Neural cell (in vitro differentiated cells): Measurements from ENCODE around the gene ATP11C. TPM values are rescaled to one million over a fixed set of nuclear protein-coding genes. Genes with fewer than 3 reads are reported as not detected.

Experiments used
- H2AFZ ChIP-seq: fragments of 200-600, 300-800 bp; sonication (generic), shearing (Covaris generic); 2 replicates; pipeline ENCODE4 v1.6.0; 2014; ENCODE audit warnings: low read depth, mild to moderate bottlenecking, antibody characterized with exemption, low read length, moderate library complexity
- H3F3A ChIP-seq: fragments of 200-600 bp; shearing (Covaris generic); 2 replicates; pipeline ENCODE4 v1.6.1; 2016; ENCODE audit warnings: mild to moderate bottlenecking, moderate library complexity, mixed read lengths, antibody characterized with exemption, low read length; ENCODE audit not compliant: insufficient read depth, poor library complexity, severe bottlenecking
- H3K27ac ChIP-seq: fragments of 200-600, 300-800 bp; sonication (generic), shearing (Covaris generic); 2 replicates; pipeline ENCODE4 v1.5.1; 2014; ENCODE audit warnings: mild to moderate bottlenecking, low read length, moderate library complexity
- H3K27me3 ChIP-seq: fragments of 300-800, 200-600 bp; sonication (generic), shearing (Covaris generic); 2 replicates; pipeline ENCODE4 v1.6.0; 2014; ENCODE audit warnings: mild to moderate bottlenecking, low read depth, low read length, moderate library complexity; ENCODE audit not compliant: insufficient read depth
- H3K36me3 ChIP-seq: fragments of 300-800, 200-600 bp; sonication (generic), shearing (Covaris generic); 2 replicates; pipeline ENCODE4 v1.5.1; 2014; ENCODE audit warnings: mild to moderate bottlenecking, antibody characterized with exemption, low read length, moderate library complexity; ENCODE audit not compliant: insufficient read depth
- H3K4me2 ChIP-seq: fragments of 300-800, 200-600 bp; sonication (generic), shearing (Covaris generic); 2 replicates; pipeline ENCODE4 v1.6.0; 2014; ENCODE audit warnings: mild to moderate bottlenecking, low read length
- H3K4me3 ChIP-seq: fragments of 300-800, 200-600 bp; sonication (generic), shearing (Covaris generic); 2 replicates; pipeline ENCODE4 v1.5.1; 2014; ENCODE audit warnings: mild to moderate bottlenecking, low read length, moderate library complexity
- H3K79me2 ChIP-seq: fragments of 200-600 bp; shearing (Covaris generic); replicated peaks from 2 replicates; pipeline ENCODE4 v1.6.0; 2014; ENCODE audit warnings: mild to moderate bottlenecking, low read length, moderate library complexity; ENCODE audit not compliant: insufficient read depth
- H3K9ac ChIP-seq: fragments of 300-800, 200-600 bp; sonication (generic), shearing (Covaris generic); 2 replicates; pipeline ENCODE4 v1.6.1; 2016; ENCODE audit warnings: mild to moderate bottlenecking, low read length, mixed read lengths
- H3K9me2 ChIP-seq: fragments of 200-600 bp; shearing (Covaris generic); 2 replicates; pipeline ENCODE4 v1.6.1; 2016; ENCODE audit warnings: mild to moderate bottlenecking, low read length, mixed read lengths; ENCODE audit not compliant: insufficient read depth
- H3K9me3 ChIP-seq: fragments of 200-600, 300-800 bp; sonication (generic), shearing (Covaris generic); 2 replicates; pipeline ENCODE4 v1.6.1; 2016; ENCODE audit warnings: mild to moderate bottlenecking, mixed run types, low read length, moderate library complexity, mixed read lengths
- H4K20me1 ChIP-seq: fragments of 200-600 bp; shearing (Covaris generic); 2 replicates; pipeline ENCODE4 v1.6.1; 2016; ENCODE audit warnings: mild to moderate bottlenecking, mixed run types; ENCODE audit not compliant: insufficient read depth
- EP300 ChIP-seq: fragments of 450-650 bp; conservative IDR thresholded peaks from 2 replicates; pipeline ENCODE4 v1.6.1; 2014; ENCODE audit warnings: antibody characterized with exemption, mild to moderate bottlenecking, moderate library complexity; ENCODE audit not compliant: poor library complexity, severe bottlenecking
- EZH2 ChIP-seq: fragments of 200-600, 300-800 bp; shearing (Covaris generic), sonication (generic); IDR thresholded peaks from 2 replicates; pipeline ENCODE4 v1.6.1; 2014; ENCODE audit warnings: antibody characterized with exemption, low read length, borderline replicate concordance, mild to moderate bottlenecking; ENCODE audit not compliant: insufficient read depth, poor library complexity, severe bottlenecking
- MXI1 ChIP-seq: fragments of 450-650 bp; conservative IDR thresholded peaks from 2 replicates; pipeline ENCODE4 v1.6.1; 2014; ENCODE audit warnings: antibody characterized with exemption, mild to moderate bottlenecking; ENCODE audit not compliant: poor library complexity, severe bottlenecking
- POLR2AphosphoS5 ChIP-seq: IDR thresholded peaks from 2 replicates; pipeline ENCODE4 v1.6.1; 2012
- RAD21 ChIP-seq: fragments of 450-650 bp; conservative IDR thresholded peaks from 2 replicates; pipeline ENCODE4 v1.6.1; 2014; ENCODE audit warnings: antibody characterized with exemption, mild to moderate bottlenecking, moderate library complexity
- SMC3 ChIP-seq: fragments of 450-650 bp; conservative IDR thresholded peaks from 2 replicates; pipeline ENCODE4 v1.6.1; 2014; ENCODE audit warnings: antibody characterized with exemption, mild to moderate bottlenecking, moderate library complexity; ENCODE audit not compliant: poor library complexity
- TAF1 ChIP-seq: IDR thresholded peaks from 2 replicates; pipeline ENCODE4 v1.6.1; 2012; ENCODE audit warnings: low read depth
- polyA plus RNA-seq: library from polyadenylated mRNA; depleted of rRNA; stranded (reverse); fragments of >200 nt; gene quantifications from 2 replicates; pipeline ENCODE4 v1.2.3, GENCODE V29; 2014
- TF ChIP-seq, protein P1 (sequence below): fragments of 450-650 bp; IDR thresholded peaks from 2 replicates; pipeline ENCODE4 v1.5.1; 2014; ENCODE audit warnings: antibody characterized with exemption, mild to moderate bottlenecking, moderate library complexity; ENCODE audit not compliant: poor library complexity, severe bottlenecking
- TF ChIP-seq, protein P2 (sequence below): IDR thresholded peaks from 2 replicates; pipeline ENCODE4 v1.6.1; 2012; ENCODE audit warnings: borderline replicate concordance

ATP11C gene
- polyA plus RNA-seq, 1 donor from 2014 or later, result 111 TPM

DNA sequence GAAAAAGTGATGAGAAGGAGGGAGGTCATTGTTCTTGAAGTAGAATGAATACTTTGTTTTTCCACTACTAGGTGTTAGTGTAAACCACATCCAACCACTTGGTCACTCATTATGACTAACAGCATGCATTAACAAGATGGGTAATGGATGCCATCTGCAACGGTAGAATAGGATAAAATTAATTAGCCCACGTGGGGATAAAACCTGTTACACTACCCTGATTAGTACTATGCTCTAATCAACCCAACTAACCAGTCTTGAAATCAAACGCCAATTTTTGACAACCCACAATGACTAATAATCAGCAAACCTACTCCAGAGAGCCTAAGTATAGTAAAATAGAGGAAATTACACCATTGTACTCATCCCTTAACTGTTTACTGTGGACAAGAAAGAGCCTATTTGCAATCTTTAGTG lies 131.4 kb downstream of the ATP11C start:
- Histone ChIP-seq H4K20me1 (no peaks in the 10 kb centered on the region), H3K4me3 (no peak overlapping the region), H3K9ac (no peak overlapping the region), H3K9me3 (no peaks in the 10 kb centered on the region), H3F3A (no peaks in the 10 kb centered on the region), H3K27ac (no peak overlapping the region), H3K9me2 (no peaks in the 10 kb centered on the region), H2AFZ (no peak overlapping the region), H3K79me2 (no peaks in the 10 kb centered on the region), H3K4me2 (no peak overlapping the region), H3K36me3 (no peaks in the 10 kb centered on the region), H3K27me3 (no peaks in the 10 kb centered on the region)
- TF ChIP-seq SMC3 (no peak), EZH2 (no peak), EP300 (no peak), RAD21 (no peak), MXI1 (no peak), POLR2AphosphoS5 (no peak), TAF1 (no peak)
- TF ChIP-seq, protein P1, sequence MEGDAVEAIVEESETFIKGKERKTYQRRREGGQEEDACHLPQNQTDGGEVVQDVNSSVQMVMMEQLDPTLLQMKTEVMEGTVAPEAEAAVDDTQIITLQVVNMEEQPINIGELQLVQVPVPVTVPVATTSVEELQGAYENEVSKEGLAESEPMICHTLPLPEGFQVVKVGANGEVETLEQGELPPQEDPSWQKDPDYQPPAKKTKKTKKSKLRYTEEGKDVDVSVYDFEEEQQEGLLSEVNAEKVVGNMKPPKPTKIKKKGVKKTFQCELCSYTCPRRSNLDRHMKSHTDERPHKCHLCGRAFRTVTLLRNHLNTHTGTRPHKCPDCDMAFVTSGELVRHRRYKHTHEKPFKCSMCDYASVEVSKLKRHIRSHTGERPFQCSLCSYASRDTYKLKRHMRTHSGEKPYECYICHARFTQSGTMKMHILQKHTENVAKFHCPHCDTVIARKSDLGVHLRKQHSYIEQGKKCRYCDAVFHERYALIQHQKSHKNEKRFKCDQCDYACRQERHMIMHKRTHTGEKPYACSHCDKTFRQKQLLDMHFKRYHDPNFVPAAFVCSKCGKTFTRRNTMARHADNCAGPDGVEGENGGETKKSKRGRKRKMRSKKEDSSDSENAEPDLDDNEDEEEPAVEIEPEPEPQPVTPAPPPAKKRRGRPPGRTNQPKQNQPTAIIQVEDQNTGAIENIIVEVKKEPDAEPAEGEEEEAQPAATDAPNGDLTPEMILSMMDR, result no peak
- TF ChIP-seq, protein P2, sequence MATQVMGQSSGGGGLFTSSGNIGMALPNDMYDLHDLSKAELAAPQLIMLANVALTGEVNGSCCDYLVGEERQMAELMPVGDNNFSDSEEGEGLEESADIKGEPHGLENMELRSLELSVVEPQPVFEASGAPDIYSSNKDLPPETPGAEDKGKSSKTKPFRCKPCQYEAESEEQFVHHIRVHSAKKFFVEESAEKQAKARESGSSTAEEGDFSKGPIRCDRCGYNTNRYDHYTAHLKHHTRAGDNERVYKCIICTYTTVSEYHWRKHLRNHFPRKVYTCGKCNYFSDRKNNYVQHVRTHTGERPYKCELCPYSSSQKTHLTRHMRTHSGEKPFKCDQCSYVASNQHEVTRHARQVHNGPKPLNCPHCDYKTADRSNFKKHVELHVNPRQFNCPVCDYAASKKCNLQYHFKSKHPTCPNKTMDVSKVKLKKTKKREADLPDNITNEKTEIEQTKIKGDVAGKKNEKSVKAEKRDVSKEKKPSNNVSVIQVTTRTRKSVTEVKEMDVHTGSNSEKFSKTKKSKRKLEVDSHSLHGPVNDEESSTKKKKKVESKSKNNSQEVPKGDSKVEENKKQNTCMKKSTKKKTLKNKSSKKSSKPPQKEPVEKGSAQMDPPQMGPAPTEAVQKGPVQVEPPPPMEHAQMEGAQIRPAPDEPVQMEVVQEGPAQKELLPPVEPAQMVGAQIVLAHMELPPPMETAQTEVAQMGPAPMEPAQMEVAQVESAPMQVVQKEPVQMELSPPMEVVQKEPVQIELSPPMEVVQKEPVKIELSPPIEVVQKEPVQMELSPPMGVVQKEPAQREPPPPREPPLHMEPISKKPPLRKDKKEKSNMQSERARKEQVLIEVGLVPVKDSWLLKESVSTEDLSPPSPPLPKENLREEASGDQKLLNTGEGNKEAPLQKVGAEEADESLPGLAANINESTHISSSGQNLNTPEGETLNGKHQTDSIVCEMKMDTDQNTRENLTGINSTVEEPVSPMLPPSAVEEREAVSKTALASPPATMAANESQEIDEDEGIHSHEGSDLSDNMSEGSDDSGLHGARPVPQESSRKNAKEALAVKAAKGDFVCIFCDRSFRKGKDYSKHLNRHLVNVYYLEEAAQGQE, result no peak

DNA sequence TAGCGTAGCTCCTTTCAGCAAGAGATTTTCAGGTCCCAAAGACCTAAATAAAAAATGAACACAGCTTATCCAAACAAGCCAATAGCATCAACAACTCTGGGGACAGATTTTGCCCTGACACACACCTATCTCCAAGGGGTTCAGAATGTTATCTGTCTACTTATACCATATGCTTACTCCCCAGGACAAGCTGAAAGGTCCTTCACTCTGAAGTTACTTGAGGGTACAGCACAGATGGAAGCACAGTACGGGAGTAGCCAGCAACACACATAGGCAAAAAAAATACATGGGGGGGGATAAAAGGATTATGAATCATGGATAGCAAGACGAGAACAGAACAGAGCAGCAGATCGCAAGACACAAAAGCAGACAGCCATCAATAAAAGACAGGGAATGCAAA lies 134.2 kb downstream of the ATP11C start:
- no peaks in the 10 kb centered on the region for H3K36me3 ChIP-seq
- H3K79me2 ChIP-seq, result no peaks in the 10 kb centered on the region
- no peaks in the 10 kb centered on the region for H3K9me3 ChIP-seq
- H3K4me2 ChIP-seq, result no peak overlapping the region
- no peak overlapping the region for H3K9ac ChIP-seq
- no peaks in the 10 kb centered on the region for H3K9me2 ChIP-seq
- H3F3A ChIP-seq, result no peaks in the 10 kb centered on the region
- TF ChIP-seq POLR2AphosphoS5, result no peak
- no peak for TF ChIP-seq MXI1
- no peak for TF ChIP-seq EP300
- TF ChIP-seq SMC3, result no peak
- TF ChIP-seq EZH2, result no peak
- no peak for TF ChIP-seq RAD21
- TF ChIP-seq, protein P1, result no peak
- TF ChIP-seq, protein P2, result no peak
- H3K4me3 ChIP-seq, result no peak overlapping the region
- H4K20me1 ChIP-seq, result no peaks in the 10 kb centered on the region
- no peaks in the 10 kb centered on the region for H3K27me3 ChIP-seq
- no peak overlapping the region for H2AFZ ChIP-seq
- H3K27ac ChIP-seq, result no peak overlapping the region
